ENCODE measurements around the gene IST1. TPM values are rescaled to one million over a fixed set of nuclear protein-coding genes. Genes with fewer than 3 reads are reported as not detected.

Gene IST1
- total RNA-seq, 2 donors from 2014 or later = 140 to 150 TPM

DNA sequence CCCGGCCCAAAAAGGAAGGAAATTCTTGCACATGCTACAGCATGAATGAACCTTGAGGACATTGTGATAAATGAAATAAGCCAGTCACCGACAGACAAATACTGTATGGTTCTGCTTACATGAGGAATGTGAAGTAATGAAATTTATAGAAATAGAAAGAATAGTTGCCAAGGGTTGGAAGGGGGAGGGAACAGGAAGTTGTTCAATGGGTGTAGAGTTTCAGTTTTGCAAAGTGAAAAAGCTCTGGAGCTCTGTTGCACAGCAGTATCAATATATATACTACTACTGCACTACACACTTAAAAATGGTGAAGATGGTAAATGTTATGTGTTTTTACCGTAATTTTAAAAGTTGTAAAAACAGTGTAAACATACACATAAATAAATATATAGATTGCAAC, 61.2 kb downstream of the IST1 start:
- no peaks in the 10 kb centered on the region for H3K27me3 ChIP-seq
- H3K4me3 ChIP-seq = no peak overlapping the region
- no peaks in the 10 kb centered on the region for H3K36me3 ChIP-seq
- H3K4me1 ChIP-seq = no peaks in the 10 kb centered on the region
- no peaks in the 10 kb centered on the region for H3K9me3 ChIP-seq
- no peak overlapping the region for H3K27ac ChIP-seq
- no peak for DNase-seq (ENCODE audit: low spot score)
- TF ChIP-seq, protein P1, sequence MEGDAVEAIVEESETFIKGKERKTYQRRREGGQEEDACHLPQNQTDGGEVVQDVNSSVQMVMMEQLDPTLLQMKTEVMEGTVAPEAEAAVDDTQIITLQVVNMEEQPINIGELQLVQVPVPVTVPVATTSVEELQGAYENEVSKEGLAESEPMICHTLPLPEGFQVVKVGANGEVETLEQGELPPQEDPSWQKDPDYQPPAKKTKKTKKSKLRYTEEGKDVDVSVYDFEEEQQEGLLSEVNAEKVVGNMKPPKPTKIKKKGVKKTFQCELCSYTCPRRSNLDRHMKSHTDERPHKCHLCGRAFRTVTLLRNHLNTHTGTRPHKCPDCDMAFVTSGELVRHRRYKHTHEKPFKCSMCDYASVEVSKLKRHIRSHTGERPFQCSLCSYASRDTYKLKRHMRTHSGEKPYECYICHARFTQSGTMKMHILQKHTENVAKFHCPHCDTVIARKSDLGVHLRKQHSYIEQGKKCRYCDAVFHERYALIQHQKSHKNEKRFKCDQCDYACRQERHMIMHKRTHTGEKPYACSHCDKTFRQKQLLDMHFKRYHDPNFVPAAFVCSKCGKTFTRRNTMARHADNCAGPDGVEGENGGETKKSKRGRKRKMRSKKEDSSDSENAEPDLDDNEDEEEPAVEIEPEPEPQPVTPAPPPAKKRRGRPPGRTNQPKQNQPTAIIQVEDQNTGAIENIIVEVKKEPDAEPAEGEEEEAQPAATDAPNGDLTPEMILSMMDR (IDR thresholded peaks at IDR 0.05) = no peak

DNA sequence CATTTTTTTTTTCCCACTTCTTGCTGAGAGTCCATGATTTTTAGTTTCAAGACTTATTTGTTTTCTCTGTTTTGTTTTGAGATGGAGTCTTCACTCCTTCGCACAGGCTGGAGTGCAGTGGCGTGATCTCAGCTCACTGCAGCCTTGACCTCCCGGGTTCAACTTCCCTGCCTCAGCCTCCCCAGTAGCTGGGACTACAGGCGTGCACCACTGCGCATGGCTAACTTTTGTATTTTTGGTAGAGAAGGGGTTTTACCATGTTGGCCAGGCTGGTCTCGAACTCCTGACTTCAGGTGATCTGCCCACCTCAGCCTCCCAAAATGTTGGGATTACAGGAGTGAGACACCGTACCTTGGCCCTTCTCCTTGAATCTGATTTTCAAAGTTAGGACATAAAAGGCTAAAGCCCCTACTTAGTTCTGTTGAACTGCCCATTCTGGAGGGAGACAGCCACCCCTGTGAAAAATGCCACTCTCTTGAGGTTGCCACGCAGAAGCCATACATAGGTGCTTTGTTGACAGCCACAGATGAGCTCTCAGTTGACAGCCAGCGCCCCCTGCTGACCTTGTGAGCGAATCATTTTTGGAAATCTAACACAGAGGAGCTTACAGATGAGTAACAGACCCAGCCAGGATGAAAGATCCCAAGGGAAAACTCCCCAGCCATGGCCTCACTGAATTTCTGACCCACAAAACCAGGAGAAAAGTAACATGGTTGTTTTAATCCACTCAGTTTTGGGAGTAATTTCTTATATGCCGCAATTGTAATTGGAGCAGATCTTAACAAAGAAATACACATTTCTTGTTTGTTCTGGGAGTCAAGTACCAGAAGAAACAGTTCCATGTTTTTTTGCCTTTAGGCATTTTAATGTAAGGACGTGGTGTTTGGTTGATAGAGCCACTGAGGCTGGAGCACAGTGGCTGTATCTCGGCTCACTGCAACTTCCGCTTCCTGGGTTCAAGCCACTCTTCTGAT, 66.0 kb downstream of the IST1 start:
- H3K27ac ChIP-seq = no peak overlapping the region
- DNase-seq (ENCODE audit: low spot score) = peak; percentile 91
- H3K4me1 ChIP-seq = no peaks in the 10 kb centered on the region
- no peaks in the 10 kb centered on the region for H3K36me3 ChIP-seq
- no peak overlapping the region for H3K4me3 ChIP-seq
- TF ChIP-seq, protein P1 (IDR thresholded peaks at IDR 0.05) = peak; percentile 50 to 85
- H3K27me3 ChIP-seq = no peaks in the 10 kb centered on the region
- H3K9me3 ChIP-seq = no peaks in the 10 kb centered on the region

DNA sequence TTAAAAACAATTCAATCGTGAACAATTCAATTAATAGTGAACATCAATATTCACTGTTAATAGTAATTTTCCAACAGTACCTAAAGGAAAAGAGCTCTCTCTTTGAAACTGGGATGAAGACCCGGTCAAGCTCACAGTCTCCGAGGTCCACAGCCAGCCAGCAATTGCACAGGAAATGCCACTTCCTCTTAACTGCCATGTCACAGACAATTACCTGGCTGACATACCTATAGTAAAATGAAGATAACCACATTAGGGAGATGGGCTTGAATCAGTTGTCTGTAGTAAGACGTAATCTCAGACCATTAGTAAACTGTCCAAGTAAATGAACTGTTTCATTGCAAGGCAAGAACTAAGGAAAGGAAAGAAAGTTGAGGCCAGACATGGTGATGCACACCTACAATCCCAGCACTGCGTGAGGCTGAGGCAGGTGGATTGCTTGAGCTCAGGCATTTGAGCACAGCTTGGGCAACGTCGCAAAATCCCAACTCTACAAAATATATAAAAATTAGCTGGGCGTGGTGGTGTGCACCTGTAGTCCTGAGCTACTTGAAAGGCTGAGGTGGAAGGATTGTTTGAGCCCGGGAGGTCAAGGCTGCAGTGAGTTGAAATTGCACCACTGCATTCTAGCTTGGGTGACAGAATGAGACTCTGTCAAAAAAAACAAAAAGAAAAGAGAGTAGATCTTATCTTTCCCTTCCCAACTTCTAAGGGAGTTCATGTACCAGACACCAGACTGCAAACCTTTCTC, 68.0 kb downstream of the IST1 start:
- H3K4me3 ChIP-seq = no peak overlapping the region
- H3K4me1 ChIP-seq = no peaks in the 10 kb centered on the region
- H3K36me3 ChIP-seq = no peaks in the 10 kb centered on the region
- TF ChIP-seq, protein P1 (IDR thresholded peaks at IDR 0.05) = no peak
- H3K27me3 ChIP-seq = no peaks in the 10 kb centered on the region
- no peak for DNase-seq (ENCODE audit: low spot score)
- no peak overlapping the region for H3K27ac ChIP-seq
- H3K9me3 ChIP-seq = no peaks in the 10 kb centered on the region

DNA sequence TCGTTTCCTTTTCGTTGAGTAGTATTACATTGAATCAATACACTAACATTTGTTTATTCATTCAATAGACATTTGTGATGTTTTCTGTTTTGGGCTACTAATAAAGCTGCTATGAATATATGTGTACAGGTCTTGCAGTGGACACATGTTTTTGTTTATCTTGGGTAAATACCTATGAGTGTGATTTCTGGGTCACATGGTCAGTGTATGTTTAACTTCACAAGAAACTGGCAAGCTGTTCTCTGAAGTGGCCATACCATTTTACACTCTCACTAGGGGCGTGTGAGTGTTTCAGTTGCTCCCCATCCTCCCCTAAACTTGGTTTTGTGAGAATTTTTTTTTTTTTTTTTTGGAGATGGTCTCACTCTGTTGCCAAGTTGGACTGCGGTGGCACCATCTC, 69.9 kb downstream of the IST1 start:
- DNase-seq (ENCODE audit: low spot score) = no peak
- Histone ChIP-seq H3K36me3 (no peaks in the 10 kb centered on the region), H3K27ac (no peak overlapping the region), H3K4me1 (no peaks in the 10 kb centered on the region), H3K9me3 (no peaks in the 10 kb centered on the region), H3K4me3 (no peak overlapping the region), H3K27me3 (no peaks in the 10 kb centered on the region)
- TF ChIP-seq, protein P1 (IDR thresholded peaks at IDR 0.05) = no peak

DNA sequence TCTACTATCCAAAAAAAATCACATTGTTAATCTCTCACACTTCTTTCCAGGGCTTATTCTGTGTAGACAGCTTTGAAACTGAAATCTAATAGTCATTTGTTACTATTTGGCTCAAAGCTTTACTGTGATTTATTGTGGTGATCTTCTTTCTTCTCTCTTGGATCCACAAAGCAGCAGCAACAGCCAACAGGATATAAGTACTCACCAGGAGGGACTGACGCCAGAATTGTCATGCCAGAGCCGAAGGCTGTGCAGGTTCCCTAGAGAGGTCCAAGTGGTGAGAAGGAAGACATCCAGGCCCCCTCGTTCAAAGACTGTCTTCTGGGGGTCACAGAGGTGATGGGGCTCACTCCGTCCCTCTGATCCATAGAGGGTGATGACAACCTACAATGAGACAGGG, 71.6 kb downstream of the IST1 start:
- Histone ChIP-seq H3K27me3 (no peaks in the 10 kb centered on the region), H3K4me1 (no peaks in the 10 kb centered on the region), H3K4me3 (no peak overlapping the region), H3K36me3 (no peaks in the 10 kb centered on the region), H3K27ac (no peak overlapping the region), H3K9me3 (no peaks in the 10 kb centered on the region)
- no peak for DNase-seq (ENCODE audit: low spot score)
- TF ChIP-seq, protein P1 (IDR thresholded peaks at IDR 0.05) = no peak

All from right atrium auricular region (tissue), 2 donors.